Measurements from ENCODE around the gene GNAL. TPM values are rescaled to one million over a fixed set of nuclear protein-coding genes. Genes with fewer than 3 reads are reported as not detected.

GNAL gene
- total RNA-seq, 1 donor from 2014 or later = 5.1 TPM

DNA sequence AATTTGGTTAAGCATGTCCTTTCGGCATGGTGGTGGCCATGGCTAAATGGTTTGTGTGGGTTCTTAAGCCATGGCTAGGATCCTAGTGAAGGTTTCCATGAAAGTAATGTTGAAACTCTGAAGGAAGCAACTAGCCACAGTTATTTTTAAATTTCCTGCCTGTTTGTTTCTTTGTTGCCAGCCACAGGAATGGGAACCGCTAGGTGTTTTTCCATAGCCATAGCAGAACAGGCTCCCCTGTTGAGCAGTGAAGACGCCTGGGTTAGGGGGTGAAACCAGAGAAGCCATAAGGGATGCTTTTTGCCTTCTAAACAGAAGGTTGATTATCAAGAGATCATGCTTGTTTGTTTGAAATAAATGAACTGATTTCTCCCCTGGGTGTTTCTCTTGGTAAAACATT, 102.1 kb downstream of the GNAL start:
- DNase-seq (ENCODE audit: missing footprints) = no peak
- intact Hi-C loops (cut with DNase I) = no loop called here
- ATAC-seq = no peak

DNA sequence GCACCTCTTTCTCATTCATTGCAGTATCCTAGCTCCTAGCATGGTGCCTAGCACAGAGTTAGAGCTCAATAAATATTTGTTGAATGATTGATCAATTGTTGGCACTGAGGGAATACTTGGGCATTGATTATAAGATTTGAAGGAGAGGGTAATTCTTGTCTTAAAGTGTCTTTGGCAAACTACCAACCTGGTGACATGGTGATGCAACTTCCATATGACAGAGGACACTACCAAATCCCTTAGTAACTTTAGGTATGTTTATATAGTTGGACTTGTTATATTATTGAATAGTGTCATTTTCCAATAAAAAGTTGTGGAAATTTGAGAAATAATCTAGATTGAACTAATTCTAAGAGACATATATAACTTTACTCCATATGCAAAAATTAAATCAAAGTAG, 103.6 kb downstream of the GNAL start:
- intact Hi-C loops (cut with DNase I) = no loop called here
- ATAC-seq = no peak
- DNase-seq (ENCODE audit: missing footprints) = no peak

DNA sequence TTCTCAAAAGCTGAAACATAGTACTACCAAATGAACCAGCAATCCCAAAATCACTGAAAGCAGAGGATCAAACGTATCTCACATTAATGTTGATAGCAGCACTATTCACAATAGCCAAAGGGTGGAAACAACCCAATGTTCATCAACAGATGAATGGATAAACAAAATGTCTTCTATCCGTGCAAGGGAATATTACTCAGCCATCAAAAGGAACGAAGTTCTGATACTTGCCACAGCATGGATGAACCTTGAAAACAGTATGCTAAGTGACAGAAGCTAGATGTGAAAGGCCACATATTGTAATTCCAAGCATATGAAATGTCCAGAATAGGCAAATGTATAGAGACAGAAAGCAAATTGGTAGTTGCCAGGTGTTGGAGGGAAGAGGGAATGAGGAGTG, 105.1 kb downstream of the GNAL start:
- DNase-seq (ENCODE audit: missing footprints) (no peak), ATAC-seq (no peak)
- intact Hi-C loops (cut with DNase I) = no loop called here

DNA sequence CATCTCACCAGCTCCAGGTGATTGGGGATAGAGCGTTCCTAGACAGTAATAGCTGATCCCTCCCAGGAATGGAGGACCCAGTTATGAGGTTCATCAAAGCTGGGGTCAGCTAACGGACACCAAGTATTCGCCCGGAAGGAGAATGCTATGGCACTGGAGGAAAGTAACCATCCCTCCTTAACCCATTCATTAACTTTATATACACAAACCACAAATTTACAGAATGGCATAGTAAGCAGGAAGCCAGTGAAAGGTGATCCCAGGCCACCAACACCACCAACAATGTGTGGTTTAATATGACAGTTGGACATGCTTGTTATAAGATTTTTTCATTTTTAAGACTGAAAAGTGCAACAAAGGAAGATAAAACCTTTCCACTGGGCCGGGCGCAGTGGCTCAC, 106.9 kb downstream of the GNAL start:
- ATAC-seq (no peak), DNase-seq (ENCODE audit: missing footprints) (no peak)
- intact Hi-C loops (cut with DNase I) = no loop called here

DNA sequence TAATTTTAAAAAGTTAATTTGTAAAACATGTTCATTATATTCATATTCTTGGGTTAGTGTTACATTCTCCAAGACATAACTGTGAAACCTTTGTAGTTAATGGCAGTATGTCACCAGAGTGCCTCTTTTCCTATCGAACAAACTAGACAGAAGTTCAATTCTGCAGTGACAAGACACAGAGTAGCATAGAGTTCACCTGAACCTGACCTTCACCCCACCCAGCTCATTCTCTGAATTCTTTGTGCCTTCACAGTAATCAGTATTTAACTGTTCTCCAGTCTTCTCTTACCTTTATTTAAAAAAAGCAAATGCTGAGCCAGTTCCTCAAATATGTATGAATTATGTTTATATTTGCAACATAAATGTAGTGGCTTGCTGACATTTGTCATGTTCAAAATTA, 109.2 kb downstream of the GNAL start:
- no peak for DNase-seq (ENCODE audit: missing footprints)
- no peak for ATAC-seq
- intact Hi-C loops (cut with DNase I) = no loop called here

DNA sequence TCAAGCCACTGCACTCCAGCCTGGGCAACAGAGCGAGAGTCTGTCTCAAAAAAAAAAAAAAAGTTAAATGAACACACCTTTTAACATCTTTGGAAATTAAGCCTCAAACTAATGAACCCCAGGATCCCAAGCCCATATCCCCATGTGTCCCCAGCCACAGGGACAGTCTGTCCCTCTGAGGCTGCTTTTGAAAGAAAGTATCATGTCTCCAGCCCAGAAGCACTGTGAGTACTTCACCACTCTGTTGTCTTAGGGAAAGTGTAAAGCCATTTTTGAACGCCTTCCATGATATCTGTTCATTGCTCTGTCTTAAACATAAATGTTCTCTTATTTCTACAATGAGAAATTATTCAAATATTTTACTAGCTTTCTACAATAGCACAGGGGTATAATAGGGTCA, 110.0 kb downstream of the GNAL start:
- ATAC-seq (no peak), DNase-seq (ENCODE audit: missing footprints) (no peak)
- intact Hi-C loops (cut with DNase I) = no loop called here

DNA sequence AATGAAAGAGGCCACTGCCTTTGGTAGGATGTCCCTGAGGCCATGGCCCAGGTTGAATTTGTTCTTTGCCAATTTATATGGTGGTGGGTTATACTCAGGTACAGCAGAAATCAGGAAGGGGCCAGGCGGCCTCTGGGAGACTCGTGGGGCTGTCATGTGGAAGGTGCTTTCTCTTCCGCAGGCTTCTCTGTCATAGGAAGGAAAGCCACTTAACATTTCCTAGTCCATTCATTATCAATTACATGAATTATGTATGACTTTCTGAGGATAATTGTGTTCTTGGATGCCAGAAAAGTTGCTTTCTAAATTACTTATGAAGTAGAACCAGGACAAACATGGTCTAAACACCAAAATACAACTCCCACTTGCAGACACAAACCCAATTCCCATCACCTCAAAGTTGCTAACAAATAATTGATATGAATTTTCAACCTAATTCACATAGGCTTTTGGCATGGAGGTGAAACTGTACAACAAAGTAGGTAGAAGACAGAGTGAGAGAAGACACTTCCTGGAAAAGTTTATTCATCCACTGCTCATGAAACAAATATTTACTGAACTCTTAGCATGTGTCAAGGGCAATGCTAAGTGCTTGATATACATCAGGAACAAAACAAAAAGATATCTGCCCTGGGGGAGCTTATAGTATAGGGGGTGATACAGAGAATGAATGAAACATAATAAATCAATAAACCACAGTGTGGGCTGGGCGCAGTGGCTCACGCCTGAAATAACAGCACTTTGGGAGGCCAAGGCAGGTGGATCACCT, 111.7 kb downstream of the GNAL start:
- intact Hi-C loops (cut with DNase I) = loop anchor here (10.0 kb wide), 1 partner anchor 46 kb away; no protein-coding TSS in a partner anchor
- ATAC-seq = no peak
- DNase-seq (ENCODE audit: missing footprints) = no peak

DNA sequence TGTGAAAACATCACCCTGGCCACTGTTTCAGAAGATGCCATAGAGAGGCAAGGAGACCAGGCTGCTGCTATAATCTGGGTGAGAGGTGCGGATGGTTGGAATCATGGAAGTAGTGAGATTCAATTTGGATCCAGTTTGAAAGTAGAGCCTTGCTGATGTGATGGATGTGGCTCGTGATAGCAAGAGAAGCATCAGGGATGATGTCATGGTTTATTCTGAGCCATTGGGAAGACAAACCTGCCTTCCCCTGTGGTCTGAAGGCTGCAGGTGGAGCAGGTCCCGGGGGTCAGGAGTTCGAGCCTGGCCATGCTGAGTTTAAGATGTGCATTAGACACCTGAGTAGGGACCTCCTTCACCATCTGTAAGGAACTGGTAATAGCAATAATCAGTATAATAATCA, 112.5 kb downstream of the GNAL start:
- no peak for ATAC-seq
- intact Hi-C loops (cut with DNase I) = loop anchor here (10.0 kb wide), 1 partner anchor 47 kb away; no protein-coding TSS in a partner anchor

DNA sequence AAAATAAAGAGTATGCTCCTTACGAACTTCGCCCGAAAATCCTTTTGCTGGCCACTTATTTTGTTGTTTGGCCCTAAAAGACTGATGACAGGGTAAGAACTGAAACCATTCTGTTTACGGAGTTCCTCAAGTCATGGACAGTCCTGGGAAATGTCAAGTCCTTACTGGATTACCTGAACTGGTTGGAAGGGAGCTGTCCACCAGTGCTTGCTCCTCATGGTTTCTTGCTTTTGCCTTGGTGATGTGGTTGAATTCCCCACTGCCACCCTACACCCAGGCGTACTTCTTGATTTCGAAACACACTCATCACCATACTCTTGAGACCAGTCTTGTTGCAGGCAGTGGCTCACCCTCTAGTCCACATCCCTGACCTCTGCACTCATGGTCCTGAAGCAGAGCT, 113.1 kb downstream of the GNAL start:
- DNase-seq (ENCODE audit: missing footprints) (no peak), ATAC-seq (no peak)
- intact Hi-C loops (cut with DNase I) = loop anchor here (10.0 kb wide), 1 partner anchor 47 kb away; no protein-coding TSS in a partner anchor

More for the DNA sequence above, 112.5 kb downstream of the GNAL start:
- no peak for DNase-seq (ENCODE audit: missing footprints)

DNA sequence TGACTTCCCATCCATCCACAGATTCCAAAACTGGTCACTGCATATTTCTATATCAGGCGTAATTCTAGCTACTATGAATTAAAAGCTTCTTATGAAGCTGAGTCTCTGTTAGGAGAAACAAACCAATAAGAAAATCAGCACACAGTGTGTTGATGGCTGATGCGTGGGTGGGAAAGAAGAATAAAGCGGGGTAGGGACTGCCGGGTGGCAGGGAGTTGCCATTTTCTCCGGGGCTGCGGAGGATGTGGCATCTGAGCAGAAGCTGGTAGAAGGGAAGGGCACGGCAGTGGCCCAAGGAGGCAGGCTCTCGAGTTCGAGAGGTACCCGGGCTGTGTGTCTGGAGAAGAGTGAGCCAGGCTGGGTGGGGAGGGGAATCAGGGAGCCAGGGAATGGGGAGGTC, 113.5 kb downstream of the GNAL start:
- intact Hi-C loops (cut with DNase I) = loop anchor here (10.0 kb wide), 1 partner anchor 48 kb away; no protein-coding TSS in a partner anchor
- no peak for DNase-seq (ENCODE audit: missing footprints)
- ATAC-seq = no peak

DNA sequence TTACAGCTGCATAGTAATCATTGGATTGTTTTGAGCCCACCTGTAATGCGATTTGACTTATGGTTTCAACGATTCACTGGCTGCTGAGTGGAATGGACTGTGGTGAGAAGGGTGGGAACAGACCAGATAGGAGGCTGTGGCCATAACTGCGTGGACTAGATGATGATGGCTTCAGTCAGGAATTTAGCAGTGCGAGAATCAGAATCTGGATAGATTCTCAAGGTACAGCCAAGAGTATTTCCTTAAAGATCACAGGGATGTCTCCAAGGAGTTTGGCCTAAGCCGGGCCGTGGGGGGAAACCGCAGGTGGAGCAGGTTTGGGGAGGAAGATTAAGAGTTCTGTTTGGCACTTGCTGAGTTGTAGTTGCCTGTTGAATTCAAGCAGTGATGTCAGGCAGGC, 118.2 kb downstream of the GNAL start:
- DNase-seq (ENCODE audit: missing footprints) = no peak
- ATAC-seq = no peak
- intact Hi-C loops (cut with DNase I) = loop anchor here (5.0 to 10.0 kb wide), 2 partner anchors 45 to 52 kb away; partner anchors contain the start of gene CHMP1B

DNA sequence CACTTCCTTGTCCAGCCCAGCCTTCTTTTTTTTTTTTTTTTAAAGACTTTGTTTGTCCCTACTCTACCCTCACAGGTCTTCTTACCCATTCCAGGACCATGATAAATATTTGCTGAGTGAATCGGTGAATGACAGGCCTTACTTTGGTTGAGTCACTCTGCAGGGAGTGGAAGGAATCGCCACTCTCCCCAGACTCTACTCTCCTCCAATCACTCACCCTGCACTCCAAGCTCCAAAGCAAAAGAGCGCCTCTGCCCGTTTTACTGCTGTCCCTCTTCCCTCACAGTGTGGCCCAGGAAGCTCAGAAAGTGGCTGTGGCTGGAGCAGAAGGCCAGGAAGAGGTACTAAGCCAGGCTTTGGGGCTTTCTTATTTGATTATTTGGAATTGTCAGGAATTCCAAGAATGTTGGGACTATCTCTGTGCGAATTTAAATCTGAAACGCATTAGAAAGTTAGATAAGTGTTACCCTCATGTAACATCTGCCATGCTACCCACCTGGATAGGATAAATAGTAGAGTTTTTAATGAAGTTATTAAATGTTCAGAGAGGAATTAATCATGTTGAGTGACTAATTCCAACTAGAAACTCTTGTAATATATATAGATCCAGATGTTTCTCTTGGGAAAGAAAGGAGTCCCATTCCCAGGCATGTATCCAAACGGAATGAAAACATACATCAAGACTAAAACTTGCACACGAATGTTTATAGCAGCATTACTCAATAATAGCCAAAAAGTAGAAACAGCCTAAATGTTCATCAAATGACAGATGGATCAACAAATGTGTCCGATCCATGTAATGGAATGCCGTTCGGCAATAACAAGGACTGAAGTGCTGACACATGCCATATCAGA, 119.2 kb downstream of the GNAL start:
- no peak for DNase-seq (ENCODE audit: missing footprints)
- intact Hi-C loops (cut with DNase I) = loop anchor here (5.0 to 10.0 kb wide), 2 partner anchors 44 to 53 kb away; partner anchors contain the start of gene CHMP1B
- ATAC-seq = no peak

DNA sequence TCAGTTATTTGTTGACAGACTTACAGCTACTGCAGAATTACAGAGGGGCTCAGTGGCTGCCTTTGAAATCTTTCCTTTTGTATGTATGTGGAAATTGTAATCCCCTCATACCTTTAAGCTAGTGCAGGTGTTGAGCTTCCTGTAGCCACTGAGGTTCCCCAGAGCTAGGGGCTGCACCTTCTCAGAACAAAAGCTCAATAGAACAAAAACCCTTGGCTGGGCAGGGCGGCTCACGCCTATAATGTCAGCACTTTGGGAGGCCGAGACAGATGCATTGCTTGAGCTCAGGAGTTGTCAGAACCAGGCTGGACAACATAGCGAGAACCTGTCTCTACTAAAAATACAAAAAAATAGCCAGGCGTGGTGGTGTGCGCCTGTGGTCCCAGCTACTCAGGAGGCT, 120.8 kb downstream of the GNAL start:
- DNase-seq (ENCODE audit: missing footprints) = no peak
- intact Hi-C loops (cut with DNase I) = loop anchor here (5.0 to 10.0 kb wide), 2 partner anchors 42 to 55 kb away; partner anchors contain the start of gene CHMP1B
- no peak for ATAC-seq

DNA sequence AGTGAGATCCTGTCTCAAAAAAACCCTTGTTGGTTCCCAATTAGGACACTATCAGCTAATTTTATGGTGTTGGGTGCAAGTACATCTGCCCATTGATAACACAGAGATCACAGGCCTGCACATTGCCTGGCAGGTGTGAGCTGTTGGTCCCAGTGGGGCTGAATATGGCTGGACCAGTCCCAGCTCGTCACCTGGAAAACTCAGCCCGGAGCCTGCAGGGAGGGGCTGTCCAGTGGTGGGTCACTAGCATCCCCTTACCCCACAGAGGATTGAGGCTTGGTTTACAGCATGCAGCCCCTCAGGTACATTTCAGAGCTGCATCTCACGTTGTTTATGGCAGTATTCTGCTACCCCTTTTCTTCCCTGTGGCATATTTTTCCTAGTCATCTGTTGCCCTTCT, 121.3 kb downstream of the GNAL start:
- no peak for DNase-seq (ENCODE audit: missing footprints)
- ATAC-seq = no peak
- intact Hi-C loops (cut with DNase I) = no loop called here

DNA sequence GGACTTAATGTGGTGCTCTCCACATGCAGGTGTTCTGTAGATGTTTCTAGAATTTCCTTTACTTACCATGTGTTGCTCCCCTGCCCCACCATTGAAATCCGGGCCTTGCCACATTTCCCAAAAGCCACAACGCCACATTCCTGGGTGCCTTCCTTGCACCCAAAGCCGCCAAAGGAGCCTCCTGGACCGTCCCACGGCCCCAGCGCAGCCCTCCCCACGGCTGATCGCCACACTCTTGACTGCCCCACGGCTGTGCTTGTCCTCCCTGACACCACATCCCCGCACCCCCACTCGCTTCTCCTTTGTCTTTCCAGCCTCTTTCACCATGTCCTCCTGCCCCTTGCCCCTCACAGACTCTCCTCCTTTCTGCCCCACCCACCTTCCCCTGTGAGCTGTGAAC, 121.9 kb downstream of the GNAL start:
- no peak for DNase-seq (ENCODE audit: missing footprints)
- ATAC-seq = no peak
- intact Hi-C loops (cut with DNase I) = no loop called here

DNA sequence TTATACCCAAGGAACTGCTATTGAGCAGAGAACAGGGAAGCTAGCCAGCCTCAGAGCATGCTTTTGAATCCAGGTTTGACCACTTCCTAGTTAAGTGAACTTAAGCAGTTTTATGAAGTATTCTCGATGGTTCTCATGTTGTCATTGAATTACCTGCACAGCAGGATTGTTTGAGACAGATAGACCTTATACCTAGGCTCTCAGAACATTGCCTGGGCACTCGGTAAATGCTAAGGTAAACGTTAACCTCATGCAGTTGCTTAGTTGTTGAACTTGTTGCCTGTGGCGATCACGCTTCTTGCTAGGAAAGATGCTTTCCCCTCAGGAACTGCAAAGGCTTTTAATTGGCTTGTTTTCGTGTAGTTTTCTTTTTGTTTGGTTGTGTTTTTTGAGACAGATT, 128.2 kb downstream of the GNAL start:
- intact Hi-C loops (cut with DNase I) = no loop called here
- no peak for ATAC-seq
- DNase-seq (ENCODE audit: missing footprints) = no peak

DNA sequence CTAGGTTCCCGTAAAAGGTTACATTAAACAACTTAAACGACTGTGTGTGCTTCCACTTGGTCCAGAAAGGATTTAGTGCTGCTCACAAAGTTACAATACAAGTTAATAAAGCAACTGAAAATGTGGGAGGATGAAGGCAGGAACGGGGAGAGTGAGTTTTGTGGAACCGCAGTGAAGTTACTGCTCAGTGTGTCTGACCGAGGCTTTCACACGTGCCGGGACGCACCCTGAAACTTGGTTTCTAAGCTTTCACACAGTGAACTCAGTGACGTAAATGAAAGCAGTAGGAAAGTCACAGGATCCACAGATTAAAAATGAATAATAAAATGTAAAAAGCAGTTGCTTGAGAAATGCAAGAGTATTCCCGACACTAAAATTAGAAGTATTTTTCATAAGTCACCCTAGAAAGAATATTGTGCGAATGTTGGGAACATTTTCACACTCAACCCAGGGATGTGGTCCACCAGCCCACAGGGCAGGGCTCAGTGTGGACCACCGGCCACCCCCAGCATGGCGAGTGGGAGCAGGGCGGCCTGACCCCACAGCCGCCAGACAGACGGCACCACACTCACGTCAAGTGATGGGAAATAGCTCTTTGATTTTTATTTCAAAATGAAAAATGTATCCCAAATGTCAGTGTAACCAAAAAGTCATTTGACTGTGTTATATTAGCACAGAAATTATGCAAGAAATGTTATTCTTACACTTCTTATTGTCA, 129.6 kb downstream of the GNAL start:
- ATAC-seq (no peak), DNase-seq (ENCODE audit: missing footprints) (no peak)
- intact Hi-C loops (cut with DNase I) = no loop called here

DNA sequence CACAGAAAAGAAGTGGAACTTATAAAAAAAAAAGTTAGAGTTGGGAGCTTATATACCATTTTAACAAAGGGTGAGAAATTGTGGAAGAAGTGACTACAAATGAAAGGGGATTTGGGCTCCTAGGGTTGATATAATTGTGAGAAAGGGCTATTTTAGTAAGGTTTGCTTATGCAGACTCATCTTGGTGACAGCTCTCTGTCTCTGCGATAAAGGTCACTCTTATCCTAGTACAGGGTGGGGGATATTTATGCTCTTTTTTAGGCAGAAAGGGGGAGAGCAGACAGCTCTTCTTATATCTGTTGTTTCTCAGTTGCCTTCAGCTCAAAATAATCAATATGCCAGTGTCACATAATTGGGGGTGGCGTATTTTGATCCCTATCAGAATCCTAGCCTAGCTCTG, 130.9 kb downstream of the GNAL start:
- DNase-seq (ENCODE audit: missing footprints) = no peak
- intact Hi-C loops (cut with DNase I) = no loop called here

DNA sequence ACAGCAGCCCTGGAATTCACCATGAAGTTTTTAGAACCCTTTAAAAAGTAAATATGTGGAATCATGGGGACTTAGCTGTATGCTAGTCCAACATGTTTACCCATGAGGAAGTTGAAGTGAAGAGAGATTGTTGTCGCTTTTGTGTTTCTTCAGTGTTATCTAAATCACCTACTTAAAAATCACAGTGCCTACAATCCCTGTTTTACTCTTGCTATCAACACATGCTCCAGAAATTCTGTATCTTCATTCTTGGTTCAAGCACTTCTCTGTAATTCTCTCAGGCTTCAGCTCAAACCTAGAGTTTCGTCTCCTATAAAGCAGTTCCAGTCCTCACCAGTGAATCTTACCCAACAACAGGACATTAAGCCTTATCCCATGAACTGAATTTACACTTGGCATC, 131.6 kb downstream of the GNAL start:
- DNase-seq (ENCODE audit: missing footprints) (no peak), ATAC-seq (no peak)
- intact Hi-C loops (cut with DNase I) = no loop called here

More for the DNA sequence above, 130.9 kb downstream of the GNAL start:
- no peak for ATAC-seq

Data from Right ventricle myocardium inferior (tissue), 1 donor.